GM10248 (cell line): Measurements from ENCODE around the gene MICAL3.

Experiments
- CTCF ChIA-PET: fragments of 300-600 bp; sonication (Branson Sonifier 250); formaldehyde crosslinking; extraction: SDS; loops from one replicate; lab custom pipeline; 2021; ENCODE audit warnings: antibody characterized with exemption; lab: Yijun Ruan, JAX
- POLR2A ChIA-PET: fragments of 350-650 bp; sonication (Branson Sonifier 250); formaldehyde crosslinking; extraction: SDS; loops from one replicate; lab custom pipeline; 2020; ENCODE audit warnings: antibody characterized with exemption; lab: Yijun Ruan, JAX
- DNase-seq: peaks from one replicate; pipeline ENCODE4 v3.0.0; 2012; ENCODE audit errors: extremely low spot score
- CTCF ChIP-seq: IDR thresholded peaks from 2 replicates; pipeline ENCODE4 v1.5.1; 2012; ENCODE audit warnings: mild to moderate bottlenecking, low read depth; ENCODE audit errors: extremely low read depth, missing control alignments, control extremely low read depth

Gene MICAL3

GRCh38 chr22:17980638-17981051 lies 43.7 kb downstream of the MICAL3 start:
- no peak for TF ChIP-seq CTCF
- DNase-seq = no peak
- ChIA-PET POLR2A (no interaction called here), CTCF (interaction anchor here (1.2 kb wide), 1 partner anchor 238 kb away, joined by 3 read pairs; no protein-coding TSS in a partner anchor)

GRCh38 chr22:17980015-17980590 lies 44.3 kb downstream of the MICAL3 start:
- no peak for TF ChIP-seq CTCF
- CTCF ChIA-PET = interaction anchor here (1.2 kb wide), 1 partner anchor 238 kb away, joined by 3 read pairs; no protein-coding TSS in a partner anchor
- DNase-seq = no peak
- POLR2A ChIA-PET = no interaction called here

GRCh38 chr22:17978027-17978426 lies 46.3 kb downstream of the MICAL3 start:
- ChIA-PET CTCF (interaction anchor here (1.3 kb wide), 1 partner anchor 11 kb away, joined by 5 read pairs; no protein-coding TSS in a partner anchor), POLR2A (no interaction called here)
- TF ChIP-seq CTCF = no peak
- DNase-seq = no peak

DNA sequence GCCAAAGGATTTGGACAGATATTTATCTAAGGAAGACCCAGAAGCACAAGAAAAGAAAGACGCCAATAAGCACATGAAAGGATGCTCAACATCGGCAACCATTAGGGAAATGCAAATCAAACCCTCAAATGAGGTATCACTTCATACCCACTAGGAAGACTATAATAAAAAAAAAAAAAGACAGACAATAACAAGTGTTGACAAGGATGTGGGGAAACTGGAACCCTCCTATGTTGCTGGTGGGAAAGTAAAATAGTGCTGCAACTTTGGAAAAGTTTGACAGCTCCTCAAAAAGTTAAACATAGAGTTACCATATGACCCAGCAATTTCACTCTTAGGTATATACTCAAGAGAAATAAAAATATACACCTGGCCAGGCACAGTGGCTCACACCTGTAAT lies 47.0 kb downstream of the MICAL3 start:
- ChIA-PET CTCF (interaction anchor here (1.2 kb wide), 1 partner anchor 99 kb away, joined by 3 read pairs; no protein-coding TSS in a partner anchor), POLR2A (no interaction called here)
- no peak for DNase-seq
- TF ChIP-seq CTCF = no peak

- TF ChIP-seq CTCF = no peak
- CTCF ChIA-PET = interaction anchor here (0.8 to 1.1 kb wide), 2 partner anchors 12 to 100 kb away, joined by 3 read pairs; no protein-coding TSS in a partner anchor
- DNase-seq = no peak
- POLR2A ChIA-PET = no interaction called here
Observed at GRCh38 chr22:17976121-17976520, 48.2 kb downstream of the MICAL3 start.

GRCh38 chr22:17974703-17975372 lies 49.5 kb downstream of the MICAL3 start:
- POLR2A ChIA-PET = no interaction called here
- peak; percentile 61 for DNase-seq
- CTCF ChIA-PET = interaction anchor here (0.8 to 1.4 kb wide), 5 partner anchors 9 to 232 kb away, joined by 3 to 6 read pairs (median 4); no protein-coding TSS in a partner anchor
- no peak for TF ChIP-seq CTCF
